ENCODE data around the gene TRMO.

DNA sequence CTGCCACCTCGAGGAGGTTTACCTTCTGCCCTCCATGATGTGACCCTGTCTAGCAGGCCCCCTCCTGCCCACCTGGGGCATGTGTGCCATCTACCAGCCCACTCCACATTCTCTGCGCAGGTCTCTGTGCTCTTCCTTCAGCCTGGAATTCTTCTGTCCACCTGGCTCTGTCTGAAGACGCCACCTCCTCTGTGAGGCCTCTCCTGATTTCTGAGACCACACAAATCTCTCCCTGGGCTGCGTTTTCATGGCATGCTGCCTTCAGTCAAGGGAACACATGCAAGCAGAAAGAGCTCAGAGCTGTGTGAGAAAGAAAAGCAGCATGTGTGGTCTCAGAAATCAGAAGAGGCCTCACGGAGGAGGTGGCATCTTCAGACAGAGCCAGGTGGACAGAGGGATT lies 47.2 kb downstream of the TRMO start:
- TF ChIP-seq EZH2 (IDR thresholded peaks at IDR 0.05; ENCODE audit: insufficient read depth, poor library complexity, severe bottlenecking): no peak
- TF ChIP-seq EZH2phosphoT487 (IDR thresholded peaks at IDR 0.05; ENCODE audit: insufficient read depth, low read depth): no peak

All from GM23248 (cell line).